PC-3 (cell line): ENCODE measurements around the gene ADCK2.

ENCODE experiments used
- EZH2 ChIP-seq: fragments of 300-600 bp; sonication (generic); IDR thresholded peaks from one replicate; pipeline ENCODE4 v1.6.1; 2017; ENCODE audit warnings: antibody characterized with exemption, mild to moderate bottlenecking, low read length; ENCODE audit not compliant: unreplicated experiment
- EZH2phosphoT487 ChIP-seq: fragments of 300-600 bp; sonication (generic); IDR thresholded peaks from 2 replicates; pipeline ENCODE4 v1.6.1; 2018; ENCODE audit warnings: mild to moderate bottlenecking, antibody characterized with exemption, low read length, borderline replicate concordance
- TF ChIP-seq, protein P1 (sequence below): fragments of 300-600 bp; sonication (generic); conservative IDR thresholded peaks from 2 replicates; pipeline ENCODE4 v1.5.1; 2017; ENCODE audit warnings: antibody characterized with exemption, low read depth, mild to moderate bottlenecking, low read length

DNA sequence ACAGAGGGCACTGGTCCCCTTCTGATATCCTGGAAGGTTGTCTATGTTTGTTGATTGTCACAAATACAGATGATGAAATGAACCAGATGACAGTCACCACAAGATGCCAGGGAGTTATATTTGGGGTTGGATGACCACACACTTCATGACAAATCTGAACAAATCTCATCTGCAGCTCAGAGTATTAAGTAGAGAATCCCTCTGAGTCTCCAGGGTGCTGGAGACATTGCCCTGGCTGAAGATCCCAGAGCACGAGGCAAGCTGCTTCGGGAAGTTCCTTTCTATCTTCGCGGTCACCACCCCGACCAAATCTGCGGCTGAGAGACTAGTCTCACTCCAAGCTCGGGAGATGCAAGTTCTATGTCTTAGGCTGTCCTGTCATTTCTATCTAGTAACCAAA lies 41.1 kb upstream of the ADCK2 start:
- TF ChIP-seq, protein P1, sequence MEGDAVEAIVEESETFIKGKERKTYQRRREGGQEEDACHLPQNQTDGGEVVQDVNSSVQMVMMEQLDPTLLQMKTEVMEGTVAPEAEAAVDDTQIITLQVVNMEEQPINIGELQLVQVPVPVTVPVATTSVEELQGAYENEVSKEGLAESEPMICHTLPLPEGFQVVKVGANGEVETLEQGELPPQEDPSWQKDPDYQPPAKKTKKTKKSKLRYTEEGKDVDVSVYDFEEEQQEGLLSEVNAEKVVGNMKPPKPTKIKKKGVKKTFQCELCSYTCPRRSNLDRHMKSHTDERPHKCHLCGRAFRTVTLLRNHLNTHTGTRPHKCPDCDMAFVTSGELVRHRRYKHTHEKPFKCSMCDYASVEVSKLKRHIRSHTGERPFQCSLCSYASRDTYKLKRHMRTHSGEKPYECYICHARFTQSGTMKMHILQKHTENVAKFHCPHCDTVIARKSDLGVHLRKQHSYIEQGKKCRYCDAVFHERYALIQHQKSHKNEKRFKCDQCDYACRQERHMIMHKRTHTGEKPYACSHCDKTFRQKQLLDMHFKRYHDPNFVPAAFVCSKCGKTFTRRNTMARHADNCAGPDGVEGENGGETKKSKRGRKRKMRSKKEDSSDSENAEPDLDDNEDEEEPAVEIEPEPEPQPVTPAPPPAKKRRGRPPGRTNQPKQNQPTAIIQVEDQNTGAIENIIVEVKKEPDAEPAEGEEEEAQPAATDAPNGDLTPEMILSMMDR, result no peak
- TF ChIP-seq EZH2 (no peak), EZH2phosphoT487 (no peak)
